A549 (cell line): Measurements from ENCODE around the gene RHOB.

ENCODE experiments used
- RCOR1 ChIP-seq: fragments of 150-350 bp; IDR thresholded peaks from 2 replicates; pipeline ENCODE4 v1.6.1; 2014; ENCODE audit warnings: antibody characterized with exemption, low read length, low read depth
- USF2 ChIP-seq: fragments of 450-650 bp; IDR thresholded peaks from 2 replicates; pipeline ENCODE4 v1.6.1; 2014; ENCODE audit warnings: antibody characterized with exemption
- ZC3H11A ChIP-seq: fragments of 450-650 bp; IDR thresholded peaks from 2 replicates; pipeline ENCODE4 v1.6.1; 2014; ENCODE audit warnings: antibody characterized with exemption, mild to moderate bottlenecking
- TF ChIP-seq, protein P1 (sequence below): fragments of >200 bp; sonication (Bioruptor Twin); formaldehyde crosslinking; IDR thresholded peaks from 3 replicates; pipeline ENCODE4 v1.5.1; 2016
- TF ChIP-seq, protein P2 (sequence below): fragments of 200-600 bp; sonication (generic); IDR thresholded peaks from 2 replicates; pipeline ENCODE4 v1.6.1; 2016; ENCODE audit warnings: antibody characterized with exemption, mild to moderate bottlenecking, moderate library complexity

- TF ChIP-seq, protein P1, sequence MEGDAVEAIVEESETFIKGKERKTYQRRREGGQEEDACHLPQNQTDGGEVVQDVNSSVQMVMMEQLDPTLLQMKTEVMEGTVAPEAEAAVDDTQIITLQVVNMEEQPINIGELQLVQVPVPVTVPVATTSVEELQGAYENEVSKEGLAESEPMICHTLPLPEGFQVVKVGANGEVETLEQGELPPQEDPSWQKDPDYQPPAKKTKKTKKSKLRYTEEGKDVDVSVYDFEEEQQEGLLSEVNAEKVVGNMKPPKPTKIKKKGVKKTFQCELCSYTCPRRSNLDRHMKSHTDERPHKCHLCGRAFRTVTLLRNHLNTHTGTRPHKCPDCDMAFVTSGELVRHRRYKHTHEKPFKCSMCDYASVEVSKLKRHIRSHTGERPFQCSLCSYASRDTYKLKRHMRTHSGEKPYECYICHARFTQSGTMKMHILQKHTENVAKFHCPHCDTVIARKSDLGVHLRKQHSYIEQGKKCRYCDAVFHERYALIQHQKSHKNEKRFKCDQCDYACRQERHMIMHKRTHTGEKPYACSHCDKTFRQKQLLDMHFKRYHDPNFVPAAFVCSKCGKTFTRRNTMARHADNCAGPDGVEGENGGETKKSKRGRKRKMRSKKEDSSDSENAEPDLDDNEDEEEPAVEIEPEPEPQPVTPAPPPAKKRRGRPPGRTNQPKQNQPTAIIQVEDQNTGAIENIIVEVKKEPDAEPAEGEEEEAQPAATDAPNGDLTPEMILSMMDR: no peak
- TF ChIP-seq ZC3H11A (no peak), RCOR1 (no peak), USF2 (no peak)
- TF ChIP-seq, protein P2, sequence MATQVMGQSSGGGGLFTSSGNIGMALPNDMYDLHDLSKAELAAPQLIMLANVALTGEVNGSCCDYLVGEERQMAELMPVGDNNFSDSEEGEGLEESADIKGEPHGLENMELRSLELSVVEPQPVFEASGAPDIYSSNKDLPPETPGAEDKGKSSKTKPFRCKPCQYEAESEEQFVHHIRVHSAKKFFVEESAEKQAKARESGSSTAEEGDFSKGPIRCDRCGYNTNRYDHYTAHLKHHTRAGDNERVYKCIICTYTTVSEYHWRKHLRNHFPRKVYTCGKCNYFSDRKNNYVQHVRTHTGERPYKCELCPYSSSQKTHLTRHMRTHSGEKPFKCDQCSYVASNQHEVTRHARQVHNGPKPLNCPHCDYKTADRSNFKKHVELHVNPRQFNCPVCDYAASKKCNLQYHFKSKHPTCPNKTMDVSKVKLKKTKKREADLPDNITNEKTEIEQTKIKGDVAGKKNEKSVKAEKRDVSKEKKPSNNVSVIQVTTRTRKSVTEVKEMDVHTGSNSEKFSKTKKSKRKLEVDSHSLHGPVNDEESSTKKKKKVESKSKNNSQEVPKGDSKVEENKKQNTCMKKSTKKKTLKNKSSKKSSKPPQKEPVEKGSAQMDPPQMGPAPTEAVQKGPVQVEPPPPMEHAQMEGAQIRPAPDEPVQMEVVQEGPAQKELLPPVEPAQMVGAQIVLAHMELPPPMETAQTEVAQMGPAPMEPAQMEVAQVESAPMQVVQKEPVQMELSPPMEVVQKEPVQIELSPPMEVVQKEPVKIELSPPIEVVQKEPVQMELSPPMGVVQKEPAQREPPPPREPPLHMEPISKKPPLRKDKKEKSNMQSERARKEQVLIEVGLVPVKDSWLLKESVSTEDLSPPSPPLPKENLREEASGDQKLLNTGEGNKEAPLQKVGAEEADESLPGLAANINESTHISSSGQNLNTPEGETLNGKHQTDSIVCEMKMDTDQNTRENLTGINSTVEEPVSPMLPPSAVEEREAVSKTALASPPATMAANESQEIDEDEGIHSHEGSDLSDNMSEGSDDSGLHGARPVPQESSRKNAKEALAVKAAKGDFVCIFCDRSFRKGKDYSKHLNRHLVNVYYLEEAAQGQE: no peak
These were observed 50.1 kb downstream of the RHOB start for GRCh38 chr2:20496942-20497341.
